Sigmoid colon (tissue), 4 donors: Measurements from ENCODE around the gene TXNL4B.

Experiments
- POLR2A ChIP-seq, 2 donors: fragments of 450-650 bp; IDR thresholded peaks; one replicate each; pipeline ENCODE4 v1.6.1; 2016; ENCODE audit warnings: antibody characterized with exemption in 2 of 2, mild to moderate bottlenecking in 2 of 2, moderate library complexity in 2 of 2
- POLR2AphosphoS5 ChIP-seq, 4 donors: sonication (generic); formaldehyde crosslinking; IDR thresholded peaks; one replicate each; pipeline ENCODE4 v1.6.1; 2017; ENCODE audit warnings: antibody characterized with exemption in 4 of 4

DNA sequence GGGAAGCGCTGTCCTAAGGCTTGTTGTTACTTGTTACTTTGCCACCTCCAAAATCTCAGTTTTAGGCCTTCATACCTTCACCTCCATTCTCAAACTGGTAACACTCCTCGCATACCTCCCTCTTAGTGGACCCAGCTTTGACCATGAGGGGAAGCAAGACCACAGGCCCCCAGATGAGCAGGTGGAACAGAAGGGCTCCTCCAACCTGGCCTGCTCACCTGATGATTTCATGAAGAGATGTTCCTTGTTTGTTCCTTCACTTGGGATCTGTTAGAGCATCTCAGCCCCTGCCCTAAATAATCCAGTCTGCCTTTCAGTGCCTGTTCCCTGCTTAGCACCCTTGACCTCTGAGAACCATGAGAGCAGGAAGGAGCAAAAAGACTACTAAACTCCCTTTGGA, 28.9 kb upstream of the TXNL4B start:
- no peak for TF ChIP-seq POLR2A (IDR thresholded peaks at IDR 0.05)
- TF ChIP-seq POLR2AphosphoS5 (IDR thresholded peaks at IDR 0.05): no peak
